Middle frontal gyrus (tissue), 1 donor: ENCODE measurements around the gene DACH1.

ENCODE experiments used
- DNase-seq: peaks from one replicate; pipeline ENCODE4 v3.0.0-alpha.2; 2015; ENCODE audit warnings: low spot score; ENCODE audit errors: extremely low spot score

DACH1 gene

DNA sequence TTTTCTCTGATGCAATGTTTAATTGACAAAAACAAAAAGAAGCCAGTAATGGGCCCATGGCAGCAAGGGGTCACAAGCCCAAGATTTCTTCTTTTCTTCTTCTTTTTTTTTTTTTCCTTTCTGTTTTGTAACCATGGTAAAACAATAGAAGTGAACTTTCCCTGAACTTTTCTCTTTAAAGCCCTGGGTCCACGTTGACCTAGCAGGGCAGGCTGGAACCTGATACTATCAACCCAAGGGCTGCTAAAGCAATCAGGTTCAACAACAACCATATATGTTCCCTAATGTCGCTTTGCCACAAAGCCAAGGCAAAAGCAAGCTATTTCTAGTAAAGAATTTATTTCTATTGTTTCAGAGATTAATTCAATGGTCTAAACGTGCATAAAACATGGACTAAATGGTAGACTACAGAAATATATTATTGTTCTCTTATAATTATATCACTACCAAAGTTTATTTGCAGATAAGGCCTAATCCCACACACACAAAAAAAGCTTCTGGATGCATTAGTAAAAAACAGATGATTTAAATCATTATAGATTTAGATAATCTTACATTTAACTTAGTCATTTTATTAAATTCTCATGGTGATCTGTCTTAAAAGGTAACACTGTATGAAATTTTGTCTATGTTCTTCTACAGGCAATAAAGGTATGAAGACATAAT lies 153.9 kb downstream of the DACH1 start:
- no peak for DNase-seq

DNA sequence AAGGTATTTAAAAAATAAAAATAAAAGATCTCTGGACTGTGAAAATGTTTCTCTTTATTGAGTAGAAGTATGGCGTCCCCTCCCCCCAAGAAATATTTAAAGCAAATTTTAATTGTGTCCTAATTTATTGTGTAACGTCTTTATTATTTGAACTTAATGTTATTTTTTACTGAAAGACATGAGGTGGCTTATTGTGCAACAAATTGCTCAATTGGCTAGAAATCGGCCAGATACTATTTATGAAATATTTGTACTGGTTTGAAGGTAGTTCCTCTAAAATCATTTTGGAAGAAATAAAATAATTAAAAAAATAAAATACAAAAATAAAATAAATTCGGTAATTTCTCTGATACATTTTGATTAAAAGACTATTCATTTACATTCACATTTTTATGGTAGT lies 162.3 kb downstream of the DACH1 start:
- no peak for DNase-seq

DNA sequence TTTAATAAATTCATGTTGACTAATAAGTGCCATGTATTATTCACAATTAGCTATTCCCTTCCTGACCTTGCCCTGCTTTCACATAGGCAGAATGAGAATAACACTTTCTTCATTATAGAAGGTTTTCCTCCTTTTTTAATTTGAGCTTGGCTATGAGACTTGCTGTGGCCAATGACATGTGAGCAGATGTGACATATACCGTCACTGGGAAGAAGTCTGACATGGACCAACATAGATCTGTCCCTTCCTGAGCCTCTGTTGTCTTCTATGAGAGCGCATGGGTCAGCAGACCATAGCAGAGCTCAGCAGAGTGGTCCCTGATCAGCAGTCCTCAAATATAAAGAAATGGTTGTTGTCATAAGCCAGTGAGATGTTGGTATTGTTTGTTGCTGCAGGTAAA lies 163.9 kb downstream of the DACH1 start:
- no peak for DNase-seq

DNA sequence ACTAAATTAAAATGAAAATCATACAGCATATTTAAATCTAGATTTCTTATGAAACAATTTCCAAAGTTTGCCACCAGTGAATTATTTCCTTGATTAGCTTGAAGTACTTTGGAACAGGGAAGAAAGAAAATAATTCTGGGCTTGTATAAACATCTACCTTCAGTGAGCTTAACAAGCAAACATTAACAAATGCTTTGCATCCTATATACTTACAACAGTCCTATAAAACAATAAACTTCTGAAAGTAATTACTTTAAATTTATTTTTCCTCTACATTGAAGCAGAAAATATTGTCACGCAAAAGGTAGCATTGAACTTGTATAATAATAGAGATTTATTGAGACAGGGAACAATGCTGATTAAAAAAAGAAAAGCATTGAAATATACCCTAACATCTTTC lies 164.8 kb downstream of the DACH1 start:
- no peak for DNase-seq

DNA sequence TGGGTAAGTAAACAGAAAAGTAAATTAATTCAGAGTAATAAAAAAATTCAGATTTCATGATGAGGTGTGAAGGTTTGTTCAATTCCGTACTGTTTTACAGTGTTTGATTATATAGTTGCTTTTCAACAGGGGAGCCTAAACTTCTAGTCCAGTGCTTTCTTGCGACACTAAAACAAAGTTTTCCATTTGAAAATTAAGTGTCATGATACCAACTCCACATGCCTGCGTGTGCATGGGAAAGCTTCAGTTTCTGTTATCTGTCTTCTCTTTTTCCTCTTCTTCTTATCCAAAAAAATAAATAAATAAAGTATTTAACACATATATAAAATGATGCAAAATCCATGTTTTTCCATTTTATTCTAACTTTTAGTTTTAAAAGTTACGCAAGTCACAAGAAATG lies 165.3 kb downstream of the DACH1 start:
- DNase-seq = no peak

DNA sequence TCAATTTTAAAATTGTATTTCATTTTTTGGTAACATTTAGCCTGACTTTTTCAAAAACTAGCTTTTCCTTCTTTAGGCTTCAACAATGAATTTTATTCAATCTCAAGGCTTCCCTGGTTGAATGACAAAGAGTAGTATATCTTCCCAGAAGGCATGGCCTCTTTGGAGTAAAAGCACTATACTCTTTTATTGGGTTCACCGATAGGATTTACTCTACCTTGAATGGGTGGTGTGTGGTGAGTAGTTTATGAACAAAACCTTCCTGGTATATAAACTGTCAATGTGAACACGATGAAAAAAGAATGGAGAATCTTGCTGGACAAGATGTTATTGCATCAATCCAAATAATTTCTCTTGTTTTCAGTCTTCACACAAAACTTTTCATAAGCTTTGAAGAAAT lies 167.7 kb downstream of the DACH1 start:
- DNase-seq = no peak

DNA sequence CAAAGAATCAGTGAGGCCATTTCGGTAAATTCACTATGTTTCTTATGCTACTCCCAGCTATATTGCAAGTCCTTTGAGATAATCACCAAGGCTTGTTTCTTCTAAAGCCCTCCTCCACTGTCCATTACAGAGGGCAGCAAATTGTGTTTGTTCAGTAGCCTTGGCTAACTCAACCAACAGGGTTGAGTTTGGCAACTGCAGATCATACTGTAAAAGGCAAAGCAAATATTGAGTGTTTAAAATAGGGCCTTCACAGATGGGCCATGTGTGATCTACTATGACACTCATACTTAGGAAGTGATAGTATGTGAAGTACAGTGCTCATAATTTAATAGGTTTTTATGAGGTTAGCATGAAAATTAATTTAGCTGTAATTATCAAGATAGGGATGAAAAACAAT lies 171.3 kb downstream of the DACH1 start:
- no peak for DNase-seq

DNA sequence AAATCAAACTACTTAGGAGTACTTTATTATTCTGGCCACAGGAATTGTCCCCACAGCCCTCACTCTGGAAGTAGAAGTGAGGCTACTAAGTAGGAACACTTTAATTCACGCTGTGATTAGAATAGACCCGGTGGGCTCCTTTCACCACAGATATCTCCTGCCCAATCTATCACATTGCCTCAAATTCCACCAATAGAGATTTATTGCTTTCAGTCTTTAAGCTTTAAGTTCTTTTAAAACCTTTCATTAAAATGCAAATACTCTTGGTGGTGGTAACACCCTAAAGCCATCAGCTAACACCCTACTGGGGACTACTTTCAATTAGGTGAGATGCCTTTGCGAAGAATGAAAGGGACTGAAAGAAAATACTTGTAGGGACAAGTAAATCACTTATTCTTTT lies 181.9 kb downstream of the DACH1 start:
- DNase-seq = no peak

DNA sequence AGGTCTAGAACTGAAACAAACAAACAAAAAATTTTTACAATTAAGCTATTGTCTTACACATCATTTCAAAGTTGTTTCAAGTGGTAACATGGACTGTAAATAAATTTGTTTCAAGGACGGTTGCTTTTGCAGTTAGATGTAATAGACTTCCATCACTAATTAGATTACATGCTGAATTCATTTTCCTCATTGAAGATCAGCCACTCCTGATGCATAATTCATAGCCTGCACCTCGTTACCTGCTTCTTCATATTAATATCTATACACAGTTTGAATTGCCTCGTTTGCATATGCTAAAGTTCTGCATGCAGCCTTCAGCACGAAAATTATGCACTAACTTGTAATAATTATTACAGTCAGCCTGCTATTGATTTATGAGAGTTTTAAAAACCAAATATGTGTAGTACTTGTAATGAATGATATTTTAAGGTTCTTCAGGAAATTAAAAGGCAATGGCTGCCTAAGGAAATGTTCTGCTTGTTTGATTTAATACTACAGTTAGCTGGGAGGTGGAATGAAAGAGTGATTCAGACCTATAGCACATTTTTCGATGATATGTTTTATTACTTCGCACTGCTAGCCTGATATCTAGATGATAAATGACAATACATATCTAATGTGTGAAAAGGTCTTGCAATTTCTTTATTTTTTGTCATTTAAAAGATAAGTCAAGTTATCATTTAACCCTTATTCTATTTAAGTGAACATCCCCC lies 184.9 kb downstream of the DACH1 start:
- no peak for DNase-seq

DNA sequence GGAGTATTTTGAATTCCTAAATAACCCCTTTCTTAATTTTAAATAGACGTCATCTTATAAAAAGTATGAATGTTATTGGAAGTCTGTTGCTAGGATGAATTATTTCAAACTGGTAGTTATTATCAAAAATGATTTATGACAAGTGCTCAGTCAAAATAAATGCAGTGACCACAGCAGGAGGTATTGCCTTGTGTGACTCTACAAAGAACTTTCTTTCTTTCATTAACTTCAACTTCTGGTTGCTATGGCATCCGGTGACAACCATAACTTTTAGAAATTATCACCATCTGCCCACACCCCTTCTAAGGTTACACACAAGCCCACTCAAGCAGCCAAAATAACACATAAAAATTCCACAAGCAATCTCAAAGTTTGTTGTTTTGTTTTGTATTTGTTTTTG lies 189.9 kb downstream of the DACH1 start:
- no peak for DNase-seq

DNA sequence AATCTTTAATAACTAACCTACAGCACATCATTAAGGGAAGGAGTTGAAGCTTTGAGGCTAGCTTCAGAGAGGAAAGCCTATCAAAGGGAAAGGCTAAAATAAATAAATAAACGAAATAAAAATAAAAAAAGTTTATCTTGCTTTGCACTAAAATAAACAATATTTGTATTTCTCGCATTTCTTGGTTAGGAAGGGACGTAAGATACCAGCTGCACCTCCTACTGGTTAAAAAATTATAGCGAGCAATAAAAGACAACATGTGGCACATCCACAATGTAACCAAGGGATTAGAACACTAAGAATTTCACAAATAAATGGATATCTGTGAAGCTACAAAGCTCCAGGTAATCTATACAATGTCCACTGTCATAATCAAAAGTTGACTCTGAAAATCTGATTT lies 194.5 kb downstream of the DACH1 start:
- DNase-seq = no peak

DNA sequence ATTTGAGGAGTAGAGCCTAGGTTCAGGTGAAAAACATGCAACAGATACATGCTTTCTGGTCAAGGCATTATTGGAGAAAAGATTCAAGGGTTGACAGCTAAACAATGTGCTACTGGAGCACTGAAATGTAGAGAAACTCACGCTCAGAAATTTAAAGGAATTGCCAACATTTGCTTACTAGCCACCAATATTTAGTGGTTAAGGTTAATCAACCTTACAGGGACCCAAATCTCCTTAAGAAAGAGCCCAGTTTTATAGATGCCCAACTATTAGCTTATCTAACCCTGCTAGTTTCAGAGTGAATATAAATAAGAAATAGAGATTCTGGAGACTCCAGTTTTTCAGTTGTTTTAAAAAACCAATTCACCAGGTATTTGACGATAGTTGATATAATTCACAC lies 203.6 kb downstream of the DACH1 start:
- no peak for DNase-seq

DNA sequence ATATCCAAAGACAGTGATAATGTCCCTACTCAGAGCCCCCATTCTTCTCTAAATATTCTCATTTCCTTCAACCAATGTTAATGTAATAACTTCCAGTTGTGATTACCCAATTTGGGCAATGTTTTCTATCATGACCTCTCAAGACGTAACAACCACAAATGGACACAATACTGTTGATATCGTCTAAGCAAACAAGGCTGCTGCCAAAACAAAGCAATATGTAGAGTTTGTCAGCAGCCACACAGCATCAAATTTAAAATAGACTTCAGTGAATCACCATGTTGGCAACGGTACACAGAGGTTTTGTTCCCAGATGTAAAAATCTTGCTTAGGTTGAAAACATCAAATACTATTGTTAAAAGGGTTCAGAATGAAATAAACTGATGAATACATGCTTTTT lies 205.1 kb downstream of the DACH1 start:
- DNase-seq = no peak

DNA sequence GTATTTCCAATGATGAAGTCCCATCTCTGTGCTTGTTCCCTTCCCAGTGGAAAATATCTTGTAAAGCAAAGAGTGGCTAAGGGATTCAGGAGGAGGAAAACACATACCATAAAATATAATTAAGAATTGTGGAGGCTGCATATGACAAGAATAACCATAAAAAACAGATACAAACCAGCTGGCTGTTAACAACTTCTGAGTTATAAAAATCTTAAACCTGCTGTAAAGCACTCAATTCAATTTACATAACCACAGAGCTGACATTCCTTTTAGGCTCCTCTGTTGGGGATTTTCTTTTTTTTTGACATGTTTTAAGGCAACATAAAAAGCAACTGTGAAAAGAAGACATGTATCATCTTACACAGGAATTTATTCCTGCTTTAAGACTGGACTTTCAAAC lies 207.6 kb downstream of the DACH1 start:
- no peak for DNase-seq

DNA sequence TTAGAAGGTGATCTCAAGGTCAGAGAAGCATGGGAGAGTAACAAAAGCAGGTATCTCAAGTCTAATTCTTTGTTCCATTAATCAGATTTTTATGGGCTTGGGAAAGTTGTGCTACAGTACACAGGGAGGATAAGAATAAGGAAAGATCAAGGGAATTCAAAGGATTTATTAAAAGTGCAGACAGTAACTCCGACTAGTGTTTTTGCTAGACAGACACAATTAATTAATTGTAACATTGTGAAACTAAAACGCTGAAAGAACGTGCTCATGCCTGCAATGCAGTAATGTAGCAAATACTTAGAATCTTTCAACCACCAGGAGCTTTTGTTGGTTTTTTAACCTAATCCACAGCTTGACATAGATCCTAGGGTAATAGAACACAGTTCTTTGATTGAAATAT lies 221.5 kb downstream of the DACH1 start:
- DNase-seq = no peak

DNA sequence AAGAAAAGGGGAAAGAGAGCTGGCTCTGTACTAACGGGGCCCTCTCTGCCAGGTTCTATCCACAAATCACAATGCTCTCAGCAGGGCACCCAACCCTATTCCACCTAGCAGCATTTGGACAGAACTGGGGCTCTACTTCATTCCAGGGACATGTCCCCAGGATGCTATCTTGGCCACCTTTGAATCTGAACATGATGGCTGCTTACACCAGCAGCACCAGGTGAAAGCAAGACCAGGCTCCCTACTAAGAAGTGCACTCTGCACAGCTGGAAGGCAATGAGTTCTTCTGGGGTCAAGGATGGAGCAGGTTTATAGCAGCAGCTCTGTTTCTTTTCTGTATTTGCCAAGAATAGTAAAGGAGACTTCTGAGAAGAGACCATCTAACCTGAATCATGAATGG lies 222.4 kb downstream of the DACH1 start:
- DNase-seq = no peak

DNA sequence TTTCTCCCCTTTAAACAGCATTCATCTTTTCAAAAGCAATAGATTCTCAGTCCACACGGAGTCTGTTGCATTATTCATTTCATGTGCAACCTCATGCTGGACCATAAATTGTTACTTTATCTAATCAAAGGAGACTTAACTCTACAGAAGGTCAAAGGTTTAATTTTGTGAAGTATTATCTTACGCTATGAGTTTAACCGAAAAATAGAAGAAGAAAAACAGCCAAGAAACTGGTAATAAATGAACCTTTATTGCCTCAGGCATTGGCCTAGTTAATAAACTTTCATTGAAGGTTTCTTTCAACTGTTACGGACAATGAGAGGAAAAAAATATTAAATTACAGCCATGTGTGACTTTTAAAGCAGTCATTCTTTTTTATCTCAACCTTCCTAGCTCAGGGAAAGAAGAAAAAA lies 223.6 kb downstream of the DACH1 start:
- DNase-seq = no peak

DNA sequence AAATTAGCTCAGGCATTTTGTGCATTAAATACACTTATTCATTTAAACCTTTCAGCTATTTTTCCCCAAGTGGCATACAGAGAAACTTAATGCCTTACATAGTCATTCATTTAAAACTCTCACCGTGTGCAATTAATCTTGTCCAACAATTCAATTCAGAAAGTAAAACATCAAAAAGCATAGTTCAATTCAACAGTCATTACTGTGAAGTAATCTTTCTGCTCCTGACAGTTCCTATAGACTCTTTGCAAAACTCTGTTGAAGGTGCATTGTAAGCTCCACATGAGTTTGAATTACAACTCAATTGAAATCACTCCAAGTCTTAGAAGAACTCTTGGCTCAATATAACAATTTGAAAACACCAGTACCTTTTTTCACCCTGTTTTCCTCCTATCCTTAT lies 228.3 kb downstream of the DACH1 start:
- no peak for DNase-seq

DNA sequence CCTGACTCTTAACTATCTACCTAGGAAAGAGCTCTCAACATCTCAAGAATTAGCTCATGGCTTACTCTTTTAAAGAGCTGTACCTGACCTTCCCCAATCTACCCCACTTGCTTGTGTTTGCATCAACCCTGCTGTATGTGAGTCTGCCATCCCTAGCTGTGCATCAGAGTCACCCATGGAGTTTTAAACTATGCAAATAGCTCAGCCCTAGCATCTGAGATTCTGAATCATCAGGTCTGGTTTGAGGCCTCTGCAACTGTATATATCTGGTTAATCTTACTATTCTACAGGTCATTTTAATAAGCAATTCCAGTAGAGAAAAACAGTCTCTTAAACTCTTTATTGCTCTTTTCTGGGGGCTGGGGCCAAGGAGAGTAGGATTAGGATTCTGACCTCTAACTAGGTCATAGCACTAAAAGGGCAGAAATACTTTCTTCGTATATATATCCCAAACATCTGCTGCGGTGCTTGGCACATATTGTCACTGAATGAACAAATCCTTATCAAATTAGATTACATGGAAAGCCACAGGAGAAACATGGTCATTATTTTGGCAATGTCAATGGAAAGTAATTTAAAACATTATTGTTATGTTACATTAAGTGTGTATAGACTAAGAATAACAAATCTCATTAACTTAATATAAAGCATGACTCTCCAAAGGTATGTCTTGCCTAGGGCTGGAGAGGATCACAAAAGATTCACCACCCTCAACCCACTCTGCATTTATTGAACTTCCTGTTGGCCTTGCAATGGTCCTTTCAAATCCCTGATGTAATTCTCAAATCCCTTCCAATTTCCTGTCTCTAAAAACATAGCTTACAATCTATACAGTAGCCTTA lies 232.2 kb downstream of the DACH1 start:
- no peak for DNase-seq

DNA sequence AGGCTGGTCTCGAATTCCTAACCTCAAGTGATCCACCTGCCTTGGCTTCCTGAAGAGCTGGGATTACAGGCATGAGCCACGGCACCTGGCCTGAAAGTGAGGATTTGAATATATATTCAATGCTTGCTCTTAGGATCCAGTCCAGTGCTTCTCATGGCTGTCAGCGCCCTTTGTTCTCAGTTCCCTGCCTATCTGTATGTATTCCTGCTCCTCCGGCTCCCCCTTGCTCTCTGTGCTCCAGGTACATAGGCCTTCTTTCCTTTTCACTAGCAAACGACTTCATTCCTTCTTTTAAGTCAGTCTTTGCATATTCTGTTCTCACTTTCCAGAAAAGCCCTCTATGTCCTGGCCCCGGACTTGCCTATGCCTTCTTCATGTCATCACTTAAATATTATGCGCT lies 232.8 kb downstream of the DACH1 start:
- DNase-seq = no peak

DNA sequence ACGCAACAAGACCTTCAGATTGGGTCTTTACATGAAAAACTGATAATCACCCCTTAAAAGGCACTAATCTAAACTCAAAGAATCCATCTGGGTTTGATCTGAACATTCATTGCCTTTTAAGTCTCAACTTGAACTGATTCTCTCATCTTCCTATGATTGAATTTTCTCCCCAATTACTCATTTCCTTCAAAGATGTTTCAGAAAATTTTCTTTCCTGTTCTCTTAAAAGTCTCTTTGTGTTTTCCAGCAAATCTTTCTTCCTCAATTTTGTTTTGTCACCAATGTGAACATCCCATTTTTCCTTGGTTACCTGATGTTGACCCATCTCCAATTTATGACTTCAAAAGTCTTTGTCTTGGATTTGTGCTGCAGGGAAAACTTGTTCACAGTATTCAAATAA lies 234.3 kb downstream of the DACH1 start:
- no peak for DNase-seq

DNA sequence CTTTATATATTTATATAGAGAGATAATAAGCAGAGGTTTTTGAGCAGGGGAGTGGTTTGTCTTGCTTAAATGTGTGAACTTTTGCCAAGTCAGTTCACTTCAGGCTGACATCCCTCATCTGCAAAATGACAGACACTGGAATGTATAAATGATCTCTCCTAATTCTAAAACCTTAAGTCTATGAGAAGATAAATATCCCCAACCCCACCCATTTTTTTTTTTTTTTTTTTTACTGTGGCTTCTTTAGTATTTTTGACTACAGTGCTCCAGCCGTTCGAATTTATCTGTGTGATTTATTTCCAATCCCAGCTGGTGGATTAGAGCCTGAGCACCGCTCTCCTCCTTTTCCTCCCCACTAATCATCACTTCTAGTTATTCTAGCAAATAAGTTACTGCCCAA lies 234.8 kb downstream of the DACH1 start:
- DNase-seq = no peak

DNA sequence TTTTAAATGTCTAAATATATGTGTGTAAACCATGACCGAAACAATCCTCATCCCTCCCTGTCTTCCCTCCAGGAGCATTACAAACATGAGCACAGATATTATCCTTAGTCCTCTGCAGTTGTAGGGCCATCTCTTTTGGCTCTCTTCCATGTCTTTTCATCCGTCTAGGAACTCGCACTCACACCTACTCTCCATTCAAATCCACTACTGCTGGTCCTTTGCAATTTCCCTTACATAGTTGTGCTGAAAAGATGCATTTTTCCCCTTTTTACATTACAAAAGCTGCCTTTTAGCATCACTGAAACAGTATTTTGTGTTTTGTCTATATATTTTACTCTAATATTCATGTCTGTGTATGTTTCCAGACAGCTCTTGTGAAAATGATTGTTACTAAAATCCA lies 237.8 kb downstream of the DACH1 start:
- no peak for DNase-seq
